ENCODE measurements around the gene ALDH1B1. TPM values are rescaled to one million over a fixed set of nuclear protein-coding genes. Genes with fewer than 3 reads are reported as not detected.

Gene ALDH1B1
- total and polyA plus RNA-seq, 9 of the 15 experiments (the other 6 are each of a cell fraction or from before 2014, with no cell fraction given), result 8.6 to 46.5 (median 30.8) TPM

- ChIA-PET CTCF (ENCODE audit: low intra/inter-chr PET ratio) (no interaction called here), POLR2A (no interaction called here)
- Histone ChIP-seq H3K27me3 (ENCODE audit: control insufficient read depth in 2 of 2, insufficient read depth in 2 of 2, low read length in 2 of 2) (peaks cover 0 to 26% of the 10 kb centered on the region in 2 experiments; a peak in 2 of 5 replicates), H4K20me1 (replicated peaks; ENCODE audit: control insufficient read depth, insufficient read depth, low read length) (0 out of 2 replicates have a peak, but pooled peaks cover under 1% of the 10 kb centered on the region), H3K79me2 (ENCODE audit: control insufficient read depth, insufficient read depth, low read length) (no peaks in the 10 kb centered on the region), H3K4me2 (ENCODE audit: insufficient read depth, low read length) (no peak overlapping the region), H3K27ac (ENCODE audit: extremely low read depth, low read depth, low read length) (no peak overlapping the region), H2AFZ (ENCODE audit: low read depth, low read length) (no peak overlapping the region), H3K4me1 (replicated peaks in 1 of 2; ENCODE audit: control insufficient read depth in 2 of 2, insufficient read depth in 2 of 2, low read length in 2 of 2) (no peaks in the 10 kb centered on the region), H3K9me1 (ENCODE audit: control insufficient read depth, insufficient read depth, low read length) (no peaks in the 10 kb centered on the region), H3K9me3 (replicated peaks; ENCODE audit: control insufficient read depth, insufficient read depth, low read depth, low read length) (no peaks in the 10 kb centered on the region), H3K4me3 (no peak overlapping the region), H3K36me3 (ENCODE audit: control insufficient read depth, insufficient read depth, low read length) (no peaks in the 10 kb centered on the region), H3K9ac (ENCODE audit: insufficient read depth in 1 of 2, low read depth in 2 of 2, low read length in 2 of 2) (no peak overlapping the region)
- DNase-seq (ENCODE audit: extremely low read depth in 1 of 4, low spot score in 3 of 4) (no peak), FAIRE-seq (no peak), ATAC-seq (no peak)
- intact Hi-C loops (cut with micrococcal nuclease), result no loop called here
- 0% methylated on average over 3 of the region's 3 CpGs for WGBS (ENCODE audit: insufficient coverage, low coverage, missing lambda C conversion rate)
- no TSS peak for BruUV-seq (replicated peaks)
- in situ Hi-C loops (cut with MboI), result no loop called here
- TF ChIP-seq SOX6 (IDR thresholded peaks at IDR 0.05), result peak; percentile 69
- TF ChIP-seq CHAMP1 (IDR thresholded peaks at IDR 0.05), result no peak
Measured at GRCh38 chr9:38434365-38434764, 41.9 kb downstream of the ALDH1B1 start.

- Histone ChIP-seq H3K4me3 (no peak overlapping the region), H3K4me2 (ENCODE audit: insufficient read depth, low read length) (no peak overlapping the region), H3K27ac (ENCODE audit: extremely low read depth, low read depth, low read length) (no peak overlapping the region), H3K9ac (ENCODE audit: insufficient read depth in 1 of 2, low read depth in 2 of 2, low read length in 2 of 2) (no peak overlapping the region), H3K9me1 (ENCODE audit: control insufficient read depth, insufficient read depth, low read length) (no peaks in the 10 kb centered on the region), H3K4me1 (replicated peaks in 1 of 2; ENCODE audit: control insufficient read depth in 2 of 2, insufficient read depth in 2 of 2, low read length in 2 of 2) (no peaks in the 10 kb centered on the region), H2AFZ (ENCODE audit: low read depth, low read length) (no peak overlapping the region), H4K20me1 (replicated peaks; ENCODE audit: control insufficient read depth, insufficient read depth, low read length) (0 out of 2 replicates have a peak, but pooled peaks cover 2% of the 10 kb centered on the region), H3K27me3 (ENCODE audit: control insufficient read depth in 2 of 2, insufficient read depth in 2 of 2, low read length in 2 of 2) (peaks cover 0 to 29% of the 10 kb centered on the region in 2 experiments; a peak in 2 of 5 replicates), H3K36me3 (ENCODE audit: control insufficient read depth, insufficient read depth, low read length) (no peaks in the 10 kb centered on the region), H3K79me2 (ENCODE audit: control insufficient read depth, insufficient read depth, low read length) (no peaks in the 10 kb centered on the region), H3K9me3 (replicated peaks; ENCODE audit: control insufficient read depth, insufficient read depth, low read depth, low read length) (no peaks in the 10 kb centered on the region)
- intact Hi-C loops (cut with micrococcal nuclease), result no loop called here
- DNase-seq (ENCODE audit: extremely low read depth in 1 of 4, low spot score in 3 of 4), result no peak
- peak; percentile 22; the same call in 1 of the 3 replicates for ATAC-seq
- POLR2A ChIA-PET, result no interaction called here
- CTCF ChIA-PET (ENCODE audit: low intra/inter-chr PET ratio), result no interaction called here
- no peak for FAIRE-seq
- TF ChIP-seq CEBPG (CRISPR knock-in tag; IDR thresholded peaks at IDR 0.05) (no peak), CEBPG (tag; conservative IDR thresholded peaks at IDR 0.05 in 1 of 2, IDR thresholded peaks at IDR 0.05 in 1 of 2) (peak in 1 of 2 experiments; percentile 48; a peak in 1 of 4 replicates), TCF15 (CRISPR knock-in tag; IDR thresholded peaks at IDR 0.05) (no peak), THAP12 (CRISPR knock-in tag; IDR thresholded peaks at IDR 0.05) (no peak), STAT5A (IDR thresholded peaks at IDR 0.05; ENCODE audit: borderline replicate concordance, low read length) (no peak), CBX1 (IDR thresholded peaks at IDR 0.05; ENCODE audit: low read depth) (no peak), CBFA2T3 (IDR thresholded peaks at IDR 0.05) (no peak)
- BruUV-seq (replicated peaks), result no TSS peak
- 5% methylated on average over 3 of the region's 3 CpGs for WGBS (ENCODE audit: insufficient coverage, low coverage, missing lambda C conversion rate)
- in situ Hi-C loops (cut with MboI), result no loop called here
Measured at GRCh38 chr9:38434853-38435252, 42.4 kb downstream of the ALDH1B1 start.
